Astrocyte (in vitro differentiated cells and primary cell): ENCODE results near the gene TLR9. TPM values are rescaled to one million over a fixed set of nuclear protein-coding genes. Genes with fewer than 3 reads are reported as not detected.

ENCODE experiments used
- DNase-seq: peaks from one replicate; pipeline ENCODE4 v3.0.0-alpha.2; 2010; ENCODE audit warnings: low read depth
- FAIRE-seq: peaks from 2 replicates; lab custom pipeline; 2011; peaks lifted over from hg19 to GRCh38; lab: Jason Lieb, UNC
- H2AFZ ChIP-seq: 2 replicates; pipeline ENCODE4 v1.6.0; 2012; ENCODE audit warnings: low read depth, low read length, inconsistent platforms
- H3K27ac ChIP-seq: 2 replicates; pipeline ENCODE4 v1.5.1; 2011; ENCODE audit warnings: low read depth, low read length, inconsistent platforms
- H3K27me3 ChIP-seq: 2 replicates; pipeline ENCODE4 v1.6.0; 2011; ENCODE audit warnings: low read length, inconsistent platforms; ENCODE audit not compliant: insufficient read depth
- H3K36me3 ChIP-seq: 2 replicates; pipeline ENCODE4 v1.5.1; 2011; ENCODE audit warnings: low read length, inconsistent platforms; ENCODE audit not compliant: insufficient read depth
- H3K4me1 ChIP-seq: 2 replicates; pipeline ENCODE4 v1.5.1; 2011; ENCODE audit warnings: low read length, inconsistent platforms; ENCODE audit not compliant: insufficient read depth
- H3K4me2 ChIP-seq: 2 replicates; pipeline ENCODE4 v1.6.0; 2012; ENCODE audit warnings: low read length, inconsistent platforms
- H3K4me3 ChIP-seq: 2 replicates; pipeline ENCODE4 v1.5.1; 2011; ENCODE audit warnings: low read depth, mild to moderate bottlenecking, low read length, inconsistent platforms; ENCODE audit not compliant: insufficient read depth
- H3K79me2 ChIP-seq: 2 replicates; pipeline ENCODE4 v1.6.0; 2012; ENCODE audit warnings: mild to moderate bottlenecking, low read length, inconsistent platforms; ENCODE audit not compliant: insufficient read depth
- H3K9ac ChIP-seq: 2 replicates; pipeline ENCODE4 v1.6.0; 2012; ENCODE audit warnings: mild to moderate bottlenecking, low read length, inconsistent platforms
- H3K9me3 ChIP-seq: 2 replicates; pipeline ENCODE4 v1.5.1; 2012; ENCODE audit warnings: low read depth, mild to moderate bottlenecking, low read length, inconsistent platforms; ENCODE audit not compliant: insufficient read depth
- H4K20me1 ChIP-seq: 2 replicates; pipeline ENCODE4 v1.6.0; 2012; ENCODE audit warnings: low read length, inconsistent platforms; ENCODE audit not compliant: insufficient read depth
- H3K27ac Mint-ChIP-seq: one replicate; pipeline ENCODE4 v1.8.0; 2021; ENCODE audit warnings: mild to moderate bottlenecking, mixed read lengths; ENCODE audit not compliant: unreplicated experiment
- H3K27me3 Mint-ChIP-seq: one replicate; pipeline ENCODE4 v1.8.0; 2021; ENCODE audit warnings: low read depth, mixed read lengths; ENCODE audit not compliant: unreplicated experiment
- H3K36me3 Mint-ChIP-seq: one replicate; pipeline ENCODE4 v1.8.0; 2021; ENCODE audit warnings: low read depth, mixed read lengths; ENCODE audit not compliant: unreplicated experiment
- H3K4me1 Mint-ChIP-seq: one replicate; pipeline ENCODE4 v1.8.0; 2021; ENCODE audit warnings: low read depth, mixed read lengths; ENCODE audit not compliant: unreplicated experiment
- H3K4me3 Mint-ChIP-seq: one replicate; pipeline ENCODE4 v1.8.0; 2021; ENCODE audit warnings: mild to moderate bottlenecking, moderate library complexity, mixed read lengths; ENCODE audit not compliant: unreplicated experiment
- H3K9me3 Mint-ChIP-seq: one replicate; pipeline ENCODE4 v1.8.0; 2021; ENCODE audit warnings: mild to moderate bottlenecking, mixed read lengths; ENCODE audit not compliant: unreplicated experiment
- EZH2 ChIP-seq: IDR thresholded peaks from 2 replicates; pipeline ENCODE4 v1.6.1; 2012; ENCODE audit warnings: mild to moderate bottlenecking, low read length, inconsistent platforms; ENCODE audit not compliant: insufficient read depth
- total RNA-seq: library from RNA; stranded (reverse); gene quantifications from 2 replicates; pipeline ENCODE4 v1.2.1, GENCODE V29; 2021
- TF ChIP-seq, protein P1 (sequence below): IDR thresholded peaks from 2 replicates; pipeline ENCODE4 v1.5.1; 2011; ENCODE audit warnings: low read depth, mild to moderate bottlenecking, inconsistent platforms, low read length, moderate library complexity; ENCODE audit not compliant: insufficient read depth

TLR9 gene
- total RNA-seq, 1 donor from 2014 or later = 0.25 TPM

GRCh38 chr3:52198643-52199608 is 26.5 kb downstream of the TLR9 start:
- peak overlapping the region; percentile 94 for H3K9ac ChIP-seq
- H3K4me3 ChIP-seq = peak overlapping the region; percentile 91
- no peaks in the 10 kb centered on the region for H3K27me3 ChIP-seq
- Mint-ChIP-seq H3K9me3 (no peaks in the 10 kb centered on the region), H3K4me3 (peak overlapping the region; percentile 99), H3K36me3 (peaks cover 14% of the 10 kb centered on the region), H3K27me3 (peaks cover 5% of the 10 kb centered on the region), H3K27ac (peak overlapping the region; percentile 92), H3K4me1 (peaks cover 17% of the 10 kb centered on the region)
- FAIRE-seq = no peak
- peaks cover 10% of the 10 kb centered on the region for H3K4me1 ChIP-seq
- H4K20me1 ChIP-seq = peaks cover 18% of the 10 kb centered on the region
- H3K4me2 ChIP-seq = peak overlapping the region; percentile 98
- H3K27ac ChIP-seq = no peak overlapping the region
- TF ChIP-seq, protein P1, sequence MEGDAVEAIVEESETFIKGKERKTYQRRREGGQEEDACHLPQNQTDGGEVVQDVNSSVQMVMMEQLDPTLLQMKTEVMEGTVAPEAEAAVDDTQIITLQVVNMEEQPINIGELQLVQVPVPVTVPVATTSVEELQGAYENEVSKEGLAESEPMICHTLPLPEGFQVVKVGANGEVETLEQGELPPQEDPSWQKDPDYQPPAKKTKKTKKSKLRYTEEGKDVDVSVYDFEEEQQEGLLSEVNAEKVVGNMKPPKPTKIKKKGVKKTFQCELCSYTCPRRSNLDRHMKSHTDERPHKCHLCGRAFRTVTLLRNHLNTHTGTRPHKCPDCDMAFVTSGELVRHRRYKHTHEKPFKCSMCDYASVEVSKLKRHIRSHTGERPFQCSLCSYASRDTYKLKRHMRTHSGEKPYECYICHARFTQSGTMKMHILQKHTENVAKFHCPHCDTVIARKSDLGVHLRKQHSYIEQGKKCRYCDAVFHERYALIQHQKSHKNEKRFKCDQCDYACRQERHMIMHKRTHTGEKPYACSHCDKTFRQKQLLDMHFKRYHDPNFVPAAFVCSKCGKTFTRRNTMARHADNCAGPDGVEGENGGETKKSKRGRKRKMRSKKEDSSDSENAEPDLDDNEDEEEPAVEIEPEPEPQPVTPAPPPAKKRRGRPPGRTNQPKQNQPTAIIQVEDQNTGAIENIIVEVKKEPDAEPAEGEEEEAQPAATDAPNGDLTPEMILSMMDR = no peak
- peaks cover 20% of the 10 kb centered on the region for H3K79me2 ChIP-seq
- H3K9me3 ChIP-seq = no peaks in the 10 kb centered on the region
- peaks cover 30% of the 10 kb centered on the region for H3K36me3 ChIP-seq
- DNase-seq = no peak
- H2AFZ ChIP-seq = peak overlapping the region; percentile 91

GRCh38 chr3:52197842-52198625 is 27.4 kb downstream of the TLR9 start, which contains the start of gene ALAS1:
ALAS1 (plus strand) TSS chr3:52198160; CDS start chr3:52199242, 1,082 bp downstream.
- peaks cover 18% of the 10 kb centered on the region for H4K20me1 ChIP-seq
- peak within 1 kb of the TSS; percentile 91 for H2AFZ ChIP-seq
- TF ChIP-seq EZH2 = no peak
- TF ChIP-seq, protein P1 = no peak
- H3K27ac Mint-ChIP-seq = peak within 1 kb of the TSS; percentile 92
- peak within 1 kb of the TSS; percentile 99 for H3K4me3 Mint-ChIP-seq
- H3K4me3 ChIP-seq = peak within 1 kb of the TSS; percentile 91
- H3K9me3 Mint-ChIP-seq = no peaks in the 10 kb centered on the region
- peaks cover 11% of the 10 kb centered on the region for H3K36me3 Mint-ChIP-seq
- H3K36me3 ChIP-seq = peaks cover 22% of the 10 kb centered on the region
- H3K27me3 ChIP-seq = no peaks in the 10 kb centered on the region
- peaks cover 20% of the 10 kb centered on the region for H3K79me2 ChIP-seq
- no peaks in the 10 kb centered on the region for H3K9me3 ChIP-seq
- H3K27me3 Mint-ChIP-seq = peaks cover 7% of the 10 kb centered on the region
- DNase-seq = peak; percentile 45
- peak within 1 kb of the TSS; percentile 94 for H3K9ac ChIP-seq
- peaks cover 17% of the 10 kb centered on the region for H3K4me1 Mint-ChIP-seq
- no peak for FAIRE-seq
- peaks cover 10% of the 10 kb centered on the region for H3K4me1 ChIP-seq
- peak within 1 kb of the TSS; percentile 64 for H3K27ac ChIP-seq
- H3K4me2 ChIP-seq = peak within 1 kb of the TSS; percentile 98
